ENCODE results near the gene MYH9.
"Not testable (repeated sequence)": the region's sequence is repeated elsewhere in the genome, so short reads cannot be mapped to it uniquely, and the experiment has no call there.

The MYH9 gene

GRCh38 chr22:36306227-36306626 is 81.5 kb downstream of the MYH9 start:
- no peak for DNase-seq

- no peak for DNase-seq
These were observed 82.0 kb downstream of the MYH9 start for GRCh38 chr22:36305813-36306212.

GRCh38 chr22:36304429-36304828 is 83.3 kb downstream of the MYH9 start:
- no peak for DNase-seq

DNA sequence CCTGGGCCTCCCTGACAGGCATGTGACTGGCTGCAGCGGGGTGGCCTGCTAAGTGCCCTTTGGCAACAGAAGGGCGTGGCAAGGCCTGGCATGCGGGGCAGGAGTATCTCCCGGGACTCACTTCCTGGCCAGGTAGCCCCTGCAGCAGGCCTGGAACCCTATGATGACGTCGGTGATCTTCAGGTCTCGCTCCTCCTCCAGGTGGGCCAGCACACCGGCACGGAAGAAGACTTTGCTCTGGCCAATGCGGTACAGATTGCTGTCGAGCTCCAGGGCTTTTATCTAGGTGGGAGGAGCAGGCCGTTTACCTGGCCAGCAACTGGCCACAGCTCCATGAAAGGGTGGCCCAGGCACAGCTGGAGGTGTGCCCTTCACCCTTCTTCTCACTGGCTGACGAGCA is 83.9 kb downstream of the MYH9 start:
- DNase-seq, result no peak

- DNase-seq, result no peak
These were observed 84.7 kb downstream of the MYH9 start for GRCh38 chr22:36303115-36303467.

DNA sequence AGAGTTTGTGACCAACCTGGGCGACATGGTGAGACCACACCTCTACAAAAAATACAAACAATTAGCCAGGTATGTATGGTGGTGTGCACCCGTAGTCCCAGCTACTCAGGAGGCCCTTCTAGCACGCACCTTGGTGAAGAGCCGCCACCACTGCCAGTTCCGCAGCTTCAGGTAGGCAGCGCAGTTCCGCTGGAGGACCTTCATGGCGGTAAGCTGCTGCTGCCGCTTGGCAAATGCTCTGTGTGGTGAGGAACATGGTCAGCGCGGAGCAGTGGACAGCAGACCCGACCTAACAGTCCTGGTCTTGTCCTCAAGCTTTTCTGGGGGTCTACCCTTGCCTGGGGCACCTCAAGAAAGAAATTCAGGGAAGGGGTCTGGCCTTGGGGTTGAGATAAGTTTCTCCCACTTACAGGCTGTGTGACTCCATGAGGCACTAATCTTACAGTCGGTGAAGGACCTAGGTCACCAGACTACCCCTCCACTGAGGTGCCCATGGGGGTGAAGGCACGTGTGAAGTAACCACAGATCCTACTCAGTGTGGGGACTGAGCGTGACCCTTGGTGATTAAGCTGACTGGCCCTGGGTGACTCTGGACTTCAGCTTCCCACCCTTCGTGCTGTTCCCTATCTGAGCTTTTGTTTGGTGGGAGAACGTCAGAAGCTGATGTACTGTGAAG is 85.2 kb downstream of the MYH9 start:
- DNase-seq, result no peak

DNA sequence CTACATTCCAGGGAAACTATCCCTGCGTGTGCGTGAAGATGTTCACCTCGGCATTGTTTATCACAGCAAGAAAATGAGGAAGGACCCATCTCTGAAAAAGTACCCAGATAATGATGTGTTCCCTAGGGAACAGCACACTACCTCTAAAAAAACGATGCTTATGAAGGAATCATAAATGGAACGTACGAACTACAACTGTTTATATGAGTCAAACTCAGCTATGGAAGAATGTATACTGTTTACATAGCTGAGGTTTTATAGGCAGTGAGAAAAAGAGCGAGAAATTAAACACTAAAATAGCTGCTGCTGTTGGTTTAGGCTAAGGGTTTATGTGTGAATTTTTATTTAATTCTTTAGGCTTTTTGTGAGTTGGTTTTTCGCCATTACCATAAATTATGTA is 85.9 kb downstream of the MYH9 start:
- no peak for DNase-seq

- DNase-seq, result peak; percentile 50
These were observed 86.4 kb downstream of the MYH9 start for GRCh38 chr22:36301384-36301828.

- no peak for DNase-seq
These were observed 87.2 kb downstream of the MYH9 start for GRCh38 chr22:36300396-36301212.

- no peak for DNase-seq
These were observed 87.9 kb downstream of the MYH9 start for GRCh38 chr22:36299911-36300310.

- DNase-seq, result no peak
These were observed 88.5 kb downstream of the MYH9 start for GRCh38 chr22:36299295-36299694.

DNA sequence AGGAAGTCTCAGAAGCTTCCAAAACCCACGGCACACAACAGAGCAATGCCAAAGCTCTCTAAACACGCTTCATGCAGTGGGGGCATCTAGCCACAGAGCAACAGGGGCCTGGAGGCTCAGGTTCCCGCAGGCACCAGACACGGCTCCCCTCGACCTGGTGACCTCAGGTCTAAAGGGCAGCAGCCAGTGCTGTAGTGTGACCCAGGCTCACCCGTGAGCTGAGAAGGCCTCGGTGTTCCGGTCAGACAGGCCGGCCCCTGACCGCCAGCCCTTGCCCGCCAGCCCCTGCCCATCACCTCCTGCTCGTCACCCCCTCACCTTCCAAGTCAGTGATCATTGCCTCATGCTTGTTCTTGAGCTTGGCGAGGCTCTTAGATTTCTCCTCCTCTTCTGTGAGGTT is 89.2 kb downstream of the MYH9 start:
- DNase-seq, result no peak

- DNase-seq, result no peak
These were observed 89.6 kb downstream of the MYH9 start for GRCh38 chr22:36298118-36298517.

DNA sequence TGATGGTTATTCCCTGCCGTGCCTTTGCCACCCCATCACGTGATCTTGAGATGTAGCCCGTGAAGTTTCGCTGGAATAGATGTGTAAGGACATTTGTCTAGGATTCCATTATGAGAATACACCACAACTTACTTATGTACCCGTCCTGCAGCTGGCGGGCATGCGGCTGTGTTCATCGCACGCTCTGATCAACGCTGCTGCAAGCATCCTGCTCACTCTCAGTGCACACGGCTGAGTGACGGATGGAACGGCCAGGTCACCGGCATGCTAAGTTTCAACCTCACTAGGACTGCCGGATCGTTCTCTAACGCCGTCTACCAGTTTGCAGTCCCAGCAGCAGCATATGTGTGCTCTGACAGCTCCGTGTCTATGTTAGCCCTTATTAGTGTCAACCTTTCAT is 90.2 kb downstream of the MYH9 start:
- no peak for DNase-seq

DNA sequence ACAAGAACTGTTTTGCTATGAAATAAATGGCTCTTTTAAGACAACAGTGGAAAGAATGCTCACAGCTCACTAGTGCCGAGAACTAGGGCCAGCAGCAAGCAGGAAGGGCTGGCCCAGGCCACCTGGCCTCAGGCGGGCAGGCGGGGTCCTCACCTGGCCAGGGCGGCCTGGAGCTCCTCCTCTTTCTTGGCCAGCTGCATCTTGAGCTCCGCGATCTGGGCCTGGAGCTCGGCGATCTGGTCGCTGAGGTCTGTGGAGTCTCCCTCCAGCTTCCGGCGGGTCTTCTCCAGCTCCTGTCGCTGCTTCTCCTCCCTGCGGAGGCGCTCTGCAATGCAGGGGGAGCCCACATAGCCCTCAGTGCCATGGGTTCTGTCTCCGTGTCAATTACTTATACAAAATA is 91.1 kb downstream of the MYH9 start:
- DNase-seq, result no peak

GRCh38 chr22:36295247-36295646 is 92.5 kb downstream of the MYH9 start:
- DNase-seq, result no peak

DNA sequence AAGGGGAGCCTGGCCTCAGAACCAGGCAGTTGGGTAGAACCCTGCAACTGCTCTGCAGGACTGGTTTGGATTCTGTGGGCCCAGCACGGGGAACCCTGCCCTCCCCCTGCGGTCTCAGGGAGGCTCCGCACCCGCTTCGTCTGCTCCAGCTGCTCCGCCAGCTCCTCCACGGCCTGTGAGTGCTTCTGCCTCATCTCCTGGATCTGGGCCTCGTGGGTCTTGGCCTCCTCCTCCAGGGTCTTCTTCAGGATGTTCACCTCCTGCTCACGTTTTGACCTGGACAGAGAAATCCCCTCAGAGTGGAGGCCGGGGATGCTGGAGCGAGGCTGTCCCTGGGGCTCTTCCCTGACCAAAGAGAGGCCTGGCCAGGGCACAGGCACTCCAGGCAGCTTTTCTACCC is 93.0 kb downstream of the MYH9 start:
- no peak for DNase-seq

DNA sequence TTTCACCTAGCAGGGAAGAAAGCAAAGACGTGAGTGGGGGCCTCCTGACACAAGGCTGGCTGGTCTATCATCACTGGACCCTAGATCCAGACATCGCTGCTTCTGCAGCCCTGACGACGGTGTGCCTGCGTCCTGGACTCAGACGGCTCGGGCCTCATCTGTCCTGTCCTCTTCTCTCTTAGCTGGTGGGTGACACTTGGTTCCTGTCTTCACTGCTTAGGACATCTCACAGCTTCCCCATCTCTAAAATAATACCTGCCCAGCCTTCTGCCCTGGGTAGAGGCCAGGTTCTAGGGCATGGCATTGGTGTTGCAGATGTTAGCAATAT is 93.5 kb downstream of the MYH9 start:
- DNase-seq, result no peak

- no peak for DNase-seq
These were observed 94.0 kb downstream of the MYH9 start for GRCh38 chr22:36293606-36294292.

- DNase-seq, result no peak
These were observed 94.8 kb downstream of the MYH9 start for GRCh38 chr22:36292823-36293530.

GRCh38 chr22:36291831-36292740 is 95.7 kb downstream of the MYH9 start:
- DNase-seq, result no peak

- not testable (repeated sequence) for DNase-seq
These were observed 97.2 kb downstream of the MYH9 start for GRCh38 chr22:36290391-36291075.
